Erythroblast (primary cell): Measurements from ENCODE around the gene RNF144A.

Experiments used
- GATA1 ChIP-seq: IDR thresholded peaks from 2 replicates; pipeline ENCODE4 v1.6.1; 2011; ENCODE audit warnings: low read depth, mild to moderate bottlenecking, control low read depth, low read length, moderate library complexity
- POLR2A ChIP-seq: IDR thresholded peaks from 2 replicates; pipeline ENCODE4 v1.6.1; 2011; ENCODE audit warnings: mild to moderate bottlenecking, low read length

- no peak for TF ChIP-seq POLR2A
- no peak for TF ChIP-seq GATA1
These were observed 103.8 kb downstream of the RNF144A start for GRCh38 chr2:7020939-7021470.
